ENCODE data around the gene ZC3H4.

The ZC3H4 gene

DNA sequence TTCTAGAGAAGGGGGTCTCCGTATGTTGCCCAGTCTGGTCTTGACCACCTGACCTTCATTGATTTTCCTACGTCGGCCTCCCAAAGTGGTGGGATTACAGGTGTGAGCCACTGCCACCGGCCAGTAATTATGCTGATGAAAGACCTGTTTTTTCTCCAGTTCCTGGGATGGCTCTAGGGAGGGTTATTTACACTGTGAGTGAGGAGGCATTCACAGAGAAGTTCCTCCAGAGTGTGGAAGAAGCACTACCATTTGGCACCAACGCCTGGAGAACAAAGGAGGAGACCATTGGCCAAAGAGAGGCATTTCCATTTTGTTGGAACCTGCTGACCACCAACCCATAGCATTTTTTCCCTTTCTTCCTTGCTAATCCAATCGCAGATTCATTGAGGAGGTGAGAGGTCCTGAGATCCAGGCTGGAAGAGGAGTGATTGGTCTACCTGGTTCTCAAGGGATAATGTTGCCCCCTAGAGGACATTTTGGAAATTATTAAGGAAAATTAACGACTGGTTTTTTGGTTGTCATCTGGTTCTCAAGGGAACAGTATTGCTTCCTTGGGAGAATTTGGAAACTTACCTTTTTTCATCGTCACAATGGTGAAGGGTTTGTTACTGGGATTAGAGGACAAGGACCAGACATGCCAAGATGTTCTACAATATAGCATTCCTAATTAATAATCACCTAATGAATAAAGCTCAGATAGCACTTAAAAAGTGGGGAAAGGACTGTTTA is 11.5 kb upstream of the ZC3H4 start:
- TF ChIP-seq ISL1 (CRISPR knock-in tag; IDR thresholded peaks at IDR 0.05) (no peak), CSDC2 (CRISPR knock-in tag; IDR thresholded peaks at IDR 0.05) (no peak), ZNF565 (CRISPR knock-in tag; conservative IDR thresholded peaks at IDR 0.05; ENCODE audit: low read depth) (no peak), GLIS3 (CRISPR knock-in tag; IDR thresholded peaks at IDR 0.05) (no peak), ZFP30 (CRISPR knock-in tag; IDR thresholded peaks at IDR 0.05) (no peak), ZNF70 (CRISPR knock-in tag; IDR thresholded peaks at IDR 0.05) (no peak), BACH2 (CRISPR knock-in tag; IDR thresholded peaks at IDR 0.05; ENCODE audit: borderline replicate concordance) (no peak), ESRRG (CRISPR knock-in tag; IDR thresholded peaks at IDR 0.05) (no peak), OSR1 (CRISPR knock-in tag; IDR thresholded peaks at IDR 0.05) (no peak), PPARA (CRISPR knock-in tag; IDR thresholded peaks at IDR 0.05; ENCODE audit: borderline replicate concordance) (no peak), ZC3H10 (CRISPR knock-in tag; IDR thresholded peaks at IDR 0.05) (no peak), ARNTL (CRISPR knock-in tag; IDR thresholded peaks at IDR 0.05; ENCODE audit: borderline replicate concordance, low read depth) (no peak), ZFP3 (CRISPR knock-in tag; IDR thresholded peaks at IDR 0.05) (no peak)
- TF ChIP-seq, protein P1, sequence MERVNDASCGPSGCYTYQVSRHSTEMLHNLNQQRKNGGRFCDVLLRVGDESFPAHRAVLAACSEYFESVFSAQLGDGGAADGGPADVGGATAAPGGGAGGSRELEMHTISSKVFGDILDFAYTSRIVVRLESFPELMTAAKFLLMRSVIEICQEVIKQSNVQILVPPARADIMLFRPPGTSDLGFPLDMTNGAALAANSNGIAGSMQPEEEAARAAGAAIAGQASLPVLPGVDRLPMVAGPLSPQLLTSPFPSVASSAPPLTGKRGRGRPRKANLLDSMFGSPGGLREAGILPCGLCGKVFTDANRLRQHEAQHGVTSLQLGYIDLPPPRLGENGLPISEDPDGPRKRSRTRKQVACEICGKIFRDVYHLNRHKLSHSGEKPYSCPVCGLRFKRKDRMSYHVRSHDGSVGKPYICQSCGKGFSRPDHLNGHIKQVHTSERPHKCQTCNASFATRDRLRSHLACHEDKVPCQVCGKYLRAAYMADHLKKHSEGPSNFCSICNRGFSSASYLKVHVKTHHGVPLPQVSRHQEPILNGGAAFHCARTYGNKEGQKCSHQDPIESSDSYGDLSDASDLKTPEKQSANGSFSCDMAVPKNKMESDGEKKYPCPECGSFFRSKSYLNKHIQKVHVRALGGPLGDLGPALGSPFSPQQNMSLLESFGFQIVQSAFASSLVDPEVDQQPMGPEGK (CRISPR knock-in tag; IDR thresholded peaks at IDR 0.05; ENCODE audit: borderline replicate concordance) = no peak
- TF ChIP-seq, protein P2, sequence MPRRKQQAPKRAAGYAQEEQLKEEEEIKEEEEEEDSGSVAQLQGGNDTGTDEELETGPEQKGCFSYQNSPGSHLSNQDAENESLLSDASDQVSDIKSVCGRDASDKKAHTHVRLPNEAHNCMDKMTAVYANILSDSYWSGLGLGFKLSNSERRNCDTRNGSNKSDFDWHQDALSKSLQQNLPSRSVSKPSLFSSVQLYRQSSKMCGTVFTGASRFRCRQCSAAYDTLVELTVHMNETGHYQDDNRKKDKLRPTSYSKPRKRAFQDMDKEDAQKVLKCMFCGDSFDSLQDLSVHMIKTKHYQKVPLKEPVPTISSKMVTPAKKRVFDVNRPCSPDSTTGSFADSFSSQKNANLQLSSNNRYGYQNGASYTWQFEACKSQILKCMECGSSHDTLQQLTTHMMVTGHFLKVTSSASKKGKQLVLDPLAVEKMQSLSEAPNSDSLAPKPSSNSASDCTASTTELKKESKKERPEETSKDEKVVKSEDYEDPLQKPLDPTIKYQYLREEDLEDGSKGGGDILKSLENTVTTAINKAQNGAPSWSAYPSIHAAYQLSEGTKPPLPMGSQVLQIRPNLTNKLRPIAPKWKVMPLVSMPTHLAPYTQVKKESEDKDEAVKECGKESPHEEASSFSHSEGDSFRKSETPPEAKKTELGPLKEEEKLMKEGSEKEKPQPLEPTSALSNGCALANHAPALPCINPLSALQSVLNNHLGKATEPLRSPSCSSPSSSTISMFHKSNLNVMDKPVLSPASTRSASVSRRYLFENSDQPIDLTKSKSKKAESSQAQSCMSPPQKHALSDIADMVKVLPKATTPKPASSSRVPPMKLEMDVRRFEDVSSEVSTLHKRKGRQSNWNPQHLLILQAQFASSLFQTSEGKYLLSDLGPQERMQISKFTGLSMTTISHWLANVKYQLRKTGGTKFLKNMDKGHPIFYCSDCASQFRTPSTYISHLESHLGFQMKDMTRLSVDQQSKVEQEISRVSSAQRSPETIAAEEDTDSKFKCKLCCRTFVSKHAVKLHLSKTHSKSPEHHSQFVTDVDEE (CRISPR knock-in tag; IDR thresholded peaks at IDR 0.05) = no peak
- TF ChIP-seq, protein P3, sequence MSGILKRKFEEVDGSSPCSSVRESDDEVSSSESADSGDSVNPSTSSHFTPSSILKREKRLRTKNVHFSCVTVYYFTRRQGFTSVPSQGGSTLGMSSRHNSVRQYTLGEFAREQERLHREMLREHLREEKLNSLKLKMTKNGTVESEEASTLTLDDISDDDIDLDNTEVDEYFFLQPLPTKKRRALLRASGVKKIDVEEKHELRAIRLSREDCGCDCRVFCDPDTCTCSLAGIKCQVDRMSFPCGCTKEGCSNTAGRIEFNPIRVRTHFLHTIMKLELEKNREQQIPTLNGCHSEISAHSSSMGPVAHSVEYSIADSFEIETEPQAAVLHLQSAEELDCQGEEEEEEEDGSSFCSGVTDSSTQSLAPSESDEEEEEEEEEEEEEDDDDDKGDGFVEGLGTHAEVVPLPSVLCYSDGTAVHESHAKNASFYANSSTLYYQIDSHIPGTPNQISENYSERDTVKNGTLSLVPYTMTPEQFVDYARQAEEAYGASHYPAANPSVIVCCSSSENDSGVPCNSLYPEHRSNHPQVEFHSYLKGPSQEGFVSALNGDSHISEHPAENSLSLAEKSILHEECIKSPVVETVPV (CRISPR knock-in tag; IDR thresholded peaks at IDR 0.05) = no peak
- ATAC-seq = peak; percentile 75

DNA sequence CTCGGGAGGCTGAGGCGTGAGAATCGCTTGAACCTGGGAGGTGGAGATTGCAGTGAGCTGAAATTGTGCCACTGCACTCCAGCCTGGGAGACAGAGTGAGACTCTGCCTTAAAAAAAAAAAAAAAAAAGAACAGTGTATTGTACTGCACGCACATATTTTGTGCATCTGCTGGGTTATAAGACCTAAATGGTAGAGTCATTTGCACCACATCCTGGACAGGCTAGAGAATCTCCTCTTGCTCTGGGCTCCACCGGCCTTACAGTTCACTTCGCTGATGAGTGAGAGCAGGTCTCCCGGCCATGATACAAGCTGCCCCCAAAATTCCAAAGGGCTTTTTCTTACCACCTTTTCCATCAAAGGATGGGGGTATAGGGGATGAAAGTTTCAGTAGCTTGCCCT is 9.8 kb upstream of the ZC3H4 start:
- TF ChIP-seq TOX (CRISPR knock-in tag; IDR thresholded peaks at IDR 0.05; ENCODE audit: borderline replicate concordance) = no peak
- TF ChIP-seq, protein P3 (CRISPR knock-in tag; IDR thresholded peaks at IDR 0.05) = no peak
- no peak for TF ChIP-seq BACH2 (CRISPR knock-in tag; IDR thresholded peaks at IDR 0.05; ENCODE audit: borderline replicate concordance)
- TF ChIP-seq ZFP3 (CRISPR knock-in tag; IDR thresholded peaks at IDR 0.05) = no peak
- no peak for ATAC-seq

DNA sequence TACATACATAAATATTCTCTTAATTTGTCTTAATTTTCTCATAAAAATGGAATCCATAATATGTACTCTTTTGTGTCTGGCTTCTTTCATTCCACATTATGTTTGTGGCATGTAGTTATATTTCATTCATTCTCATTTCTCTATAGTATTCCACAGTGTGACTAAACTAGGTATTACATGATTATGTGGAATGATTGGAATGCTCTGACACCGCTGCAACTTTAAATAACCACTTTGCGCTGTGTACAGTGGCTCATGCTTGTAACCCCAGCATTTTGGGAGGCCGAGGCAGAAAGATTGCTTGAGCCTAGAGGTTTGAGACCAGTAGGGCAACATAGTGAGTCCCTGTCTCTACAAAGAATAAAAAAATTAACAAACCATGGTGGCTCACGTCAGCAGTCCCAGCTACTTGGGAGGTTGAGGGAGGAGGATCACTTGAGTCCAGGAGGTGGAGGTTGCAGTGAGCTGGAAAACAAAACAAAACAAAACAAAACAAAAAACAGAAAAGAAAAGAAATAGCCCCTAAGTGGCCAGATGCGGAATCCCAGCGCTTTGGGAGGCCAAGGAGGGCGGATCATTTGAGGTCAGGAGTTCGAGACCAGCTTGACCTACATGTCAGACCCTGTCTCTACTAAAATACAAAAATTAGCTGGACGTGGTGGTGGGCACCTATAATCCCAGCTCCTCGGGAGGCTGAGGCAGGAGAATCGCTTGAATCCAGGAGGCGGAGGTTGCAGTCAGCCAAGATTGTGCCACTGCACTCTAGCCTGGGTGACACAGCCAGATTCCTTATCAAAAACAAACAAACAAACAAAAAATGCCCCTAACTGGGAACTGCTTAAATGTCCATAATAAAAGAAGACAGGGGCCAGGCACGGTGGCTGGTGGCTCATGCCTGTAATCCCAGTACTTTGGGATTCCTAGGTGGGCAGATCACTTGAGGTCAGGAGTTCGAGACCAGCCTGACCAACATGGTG is 9.1 kb upstream of the ZC3H4 start:
- ATAC-seq = peak; percentile 93
- no peak for TF ChIP-seq RARB (CRISPR knock-in tag; IDR thresholded peaks at IDR 0.05)
- peak; percentile 79 for TF ChIP-seq ISL1 (CRISPR knock-in tag; IDR thresholded peaks at IDR 0.05)
- TF ChIP-seq GLIS3 (CRISPR knock-in tag; IDR thresholded peaks at IDR 0.05) = no peak
- TF ChIP-seq, protein P4, sequence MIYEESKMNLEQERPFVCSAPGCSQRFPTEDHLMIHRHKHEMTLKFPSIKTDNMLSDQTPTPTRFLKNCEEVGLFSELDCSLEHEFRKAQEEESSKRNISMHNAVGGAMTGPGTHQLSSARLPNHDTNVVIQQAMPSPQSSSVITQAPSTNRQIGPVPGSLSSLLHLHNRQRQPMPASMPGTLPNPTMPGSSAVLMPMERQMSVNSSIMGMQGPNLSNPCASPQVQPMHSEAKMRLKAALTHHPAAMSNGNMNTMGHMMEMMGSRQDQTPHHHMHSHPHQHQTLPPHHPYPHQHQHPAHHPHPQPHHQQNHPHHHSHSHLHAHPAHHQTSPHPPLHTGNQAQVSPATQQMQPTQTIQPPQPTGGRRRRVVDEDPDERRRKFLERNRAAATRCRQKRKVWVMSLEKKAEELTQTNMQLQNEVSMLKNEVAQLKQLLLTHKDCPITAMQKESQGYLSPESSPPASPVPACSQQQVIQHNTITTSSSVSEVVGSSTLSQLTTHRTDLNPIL (CRISPR knock-in tag; IDR thresholded peaks at IDR 0.05; ENCODE audit: low read depth) = peak; percentile 50; the same call in 1 of the 2 replicates
